ENCODE data around the gene SECTM1.

SECTM1 gene

DNA sequence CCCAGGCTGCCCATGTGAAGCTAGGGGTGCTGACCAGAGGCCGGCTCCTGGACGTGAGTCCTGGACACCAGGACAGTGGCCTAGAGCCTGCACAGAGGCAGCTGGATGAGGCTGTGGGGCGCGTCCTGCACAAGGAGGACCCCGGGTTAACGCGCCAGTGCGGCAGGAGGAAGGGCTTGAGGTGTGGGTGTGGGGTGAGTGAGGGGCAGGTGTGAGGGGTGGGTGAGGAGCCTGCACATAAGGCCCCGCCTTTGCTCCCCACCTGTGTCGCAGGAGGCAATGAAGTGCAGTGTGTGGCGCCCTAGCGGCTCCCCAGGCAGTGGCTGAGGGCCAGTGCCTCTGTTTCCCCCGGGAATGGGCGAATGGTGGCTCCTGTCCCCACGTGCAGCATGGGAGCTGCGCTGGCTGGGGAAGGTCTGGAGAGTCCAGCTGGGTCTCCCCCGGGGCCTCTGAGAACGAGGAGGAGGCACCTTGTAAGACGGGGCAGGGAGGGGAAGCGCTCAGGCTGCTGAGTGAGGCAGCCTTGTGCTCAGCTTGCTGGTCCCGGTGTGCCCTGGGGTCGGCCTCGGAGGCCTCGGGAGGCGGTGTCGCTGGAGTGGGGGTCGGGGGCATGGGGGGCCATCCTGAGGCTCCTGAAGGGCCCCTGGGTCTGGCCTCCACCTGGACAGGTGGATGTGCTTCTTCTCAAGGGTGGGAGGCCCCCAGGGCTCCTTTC lies 19.4 kb downstream of the SECTM1 start:
- H3K4me1 ChIP-seq (ENCODE audit: control insufficient read depth, insufficient read depth, low read length) = no peaks in the 10 kb centered on the region
- no peak overlapping the region for H3K9ac ChIP-seq (ENCODE audit: low read depth, low read length)
- no peaks in the 10 kb centered on the region for H3K27me3 ChIP-seq (ENCODE audit: control insufficient read depth, insufficient read depth, low read length)
- no peak overlapping the region for H3K4me3 ChIP-seq (ENCODE audit: low read depth, low read length)
- no peaks in the 10 kb centered on the region for H3K36me3 ChIP-seq (ENCODE audit: control insufficient read depth, insufficient read depth, low read length)
- H3K9me3 ChIP-seq (ENCODE audit: control insufficient read depth, insufficient read depth, low read length) = no peaks in the 10 kb centered on the region

- Histone ChIP-seq H3K4me3 (ENCODE audit: low read depth, low read length) (no peak overlapping the region), H3K4me1 (ENCODE audit: control insufficient read depth, insufficient read depth, low read length) (no peaks in the 10 kb centered on the region), H3K36me3 (ENCODE audit: control insufficient read depth, insufficient read depth, low read length) (no peaks in the 10 kb centered on the region), H3K27me3 (ENCODE audit: control insufficient read depth, insufficient read depth, low read length) (no peaks in the 10 kb centered on the region), H3K9ac (ENCODE audit: low read depth, low read length) (no peak overlapping the region), H3K9me3 (ENCODE audit: control insufficient read depth, insufficient read depth, low read length) (no peaks in the 10 kb centered on the region)
These were observed 20.2 kb downstream of the SECTM1 start for GRCh38 chr17:82313195-82314011.

- Histone ChIP-seq H3K36me3 (ENCODE audit: control insufficient read depth, insufficient read depth, low read length) (no peaks in the 10 kb centered on the region), H3K9ac (ENCODE audit: low read depth, low read length) (no peak overlapping the region), H3K27me3 (ENCODE audit: control insufficient read depth, insufficient read depth, low read length) (no peaks in the 10 kb centered on the region), H3K4me3 (ENCODE audit: low read depth, low read length) (no peak overlapping the region), H3K9me3 (ENCODE audit: control insufficient read depth, insufficient read depth, low read length) (no peaks in the 10 kb centered on the region), H3K4me1 (ENCODE audit: control insufficient read depth, insufficient read depth, low read length) (no peaks in the 10 kb centered on the region)
These were observed 21.6 kb downstream of the SECTM1 start for GRCh38 chr17:82311971-82312370.

DNA sequence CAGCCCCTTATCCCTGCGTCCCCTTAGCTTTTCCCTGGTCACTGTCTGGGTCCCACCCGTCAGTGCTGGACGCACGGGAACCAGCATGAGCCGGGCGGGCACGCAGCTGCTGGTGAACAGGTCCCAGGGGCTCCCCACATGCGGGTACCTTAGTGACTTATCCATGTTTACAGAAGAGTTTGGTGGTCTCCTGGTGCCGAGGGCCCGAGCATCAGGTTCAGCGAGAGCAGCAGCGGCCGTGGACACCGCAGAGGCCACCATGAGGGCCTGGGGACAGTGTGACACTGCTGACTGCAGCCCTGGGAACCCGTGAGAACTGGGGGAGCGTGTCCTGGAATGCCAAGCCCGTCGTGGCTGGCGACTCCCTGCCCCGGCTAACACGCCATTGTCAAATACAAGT lies 22.7 kb downstream of the SECTM1 start:
- Histone ChIP-seq H3K36me3 (ENCODE audit: control insufficient read depth, insufficient read depth, low read length) (no peaks in the 10 kb centered on the region), H3K9me3 (ENCODE audit: control insufficient read depth, insufficient read depth, low read length) (no peaks in the 10 kb centered on the region), H3K27me3 (ENCODE audit: control insufficient read depth, insufficient read depth, low read length) (no peaks in the 10 kb centered on the region), H3K9ac (ENCODE audit: low read depth, low read length) (no peak overlapping the region), H3K4me1 (ENCODE audit: control insufficient read depth, insufficient read depth, low read length) (no peaks in the 10 kb centered on the region), H3K4me3 (ENCODE audit: low read depth, low read length) (no peak overlapping the region)

- Histone ChIP-seq H3K36me3 (ENCODE audit: control insufficient read depth, insufficient read depth, low read length) (no peaks in the 10 kb centered on the region), H3K9ac (ENCODE audit: low read depth, low read length) (no peak overlapping the region), H3K9me3 (ENCODE audit: control insufficient read depth, insufficient read depth, low read length) (no peaks in the 10 kb centered on the region), H3K4me3 (ENCODE audit: low read depth, low read length) (no peak overlapping the region), H3K4me1 (ENCODE audit: control insufficient read depth, insufficient read depth, low read length) (no peaks in the 10 kb centered on the region), H3K27me3 (ENCODE audit: control insufficient read depth, insufficient read depth, low read length) (no peaks in the 10 kb centered on the region)
These were observed 23.7 kb downstream of the SECTM1 start for GRCh38 chr17:82309656-82310570.

DNA sequence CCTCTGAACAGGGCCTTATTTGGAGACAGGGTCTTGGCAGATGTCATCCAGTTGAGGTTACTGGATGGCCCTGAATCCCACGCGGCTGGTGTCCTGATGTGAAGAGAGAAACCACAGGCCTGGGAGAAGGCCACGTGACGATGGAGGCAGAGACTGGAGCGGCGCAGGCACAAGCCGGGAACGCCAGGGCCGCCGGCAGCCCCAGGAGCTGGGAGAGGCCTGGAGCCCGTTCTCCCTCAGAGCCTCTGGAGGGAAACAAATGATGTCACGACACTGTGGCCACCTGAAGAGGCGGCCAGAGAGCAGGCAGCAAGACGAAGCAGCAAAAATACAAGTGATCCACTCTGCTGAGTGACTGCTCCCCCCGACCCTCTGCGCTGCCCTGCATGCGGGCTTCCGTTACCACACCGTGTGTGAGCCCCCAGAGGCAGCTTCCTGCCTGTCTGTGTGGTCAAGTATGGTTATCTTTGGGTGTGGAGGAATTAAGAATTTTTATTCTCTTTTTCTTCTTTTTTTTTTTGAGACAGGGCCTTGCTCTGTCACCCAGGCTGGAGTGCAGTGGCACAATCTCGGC lies 27.8 kb downstream of the SECTM1 start:
- H3K4me1 ChIP-seq (ENCODE audit: control insufficient read depth, insufficient read depth, low read length) = no peaks in the 10 kb centered on the region

DNA sequence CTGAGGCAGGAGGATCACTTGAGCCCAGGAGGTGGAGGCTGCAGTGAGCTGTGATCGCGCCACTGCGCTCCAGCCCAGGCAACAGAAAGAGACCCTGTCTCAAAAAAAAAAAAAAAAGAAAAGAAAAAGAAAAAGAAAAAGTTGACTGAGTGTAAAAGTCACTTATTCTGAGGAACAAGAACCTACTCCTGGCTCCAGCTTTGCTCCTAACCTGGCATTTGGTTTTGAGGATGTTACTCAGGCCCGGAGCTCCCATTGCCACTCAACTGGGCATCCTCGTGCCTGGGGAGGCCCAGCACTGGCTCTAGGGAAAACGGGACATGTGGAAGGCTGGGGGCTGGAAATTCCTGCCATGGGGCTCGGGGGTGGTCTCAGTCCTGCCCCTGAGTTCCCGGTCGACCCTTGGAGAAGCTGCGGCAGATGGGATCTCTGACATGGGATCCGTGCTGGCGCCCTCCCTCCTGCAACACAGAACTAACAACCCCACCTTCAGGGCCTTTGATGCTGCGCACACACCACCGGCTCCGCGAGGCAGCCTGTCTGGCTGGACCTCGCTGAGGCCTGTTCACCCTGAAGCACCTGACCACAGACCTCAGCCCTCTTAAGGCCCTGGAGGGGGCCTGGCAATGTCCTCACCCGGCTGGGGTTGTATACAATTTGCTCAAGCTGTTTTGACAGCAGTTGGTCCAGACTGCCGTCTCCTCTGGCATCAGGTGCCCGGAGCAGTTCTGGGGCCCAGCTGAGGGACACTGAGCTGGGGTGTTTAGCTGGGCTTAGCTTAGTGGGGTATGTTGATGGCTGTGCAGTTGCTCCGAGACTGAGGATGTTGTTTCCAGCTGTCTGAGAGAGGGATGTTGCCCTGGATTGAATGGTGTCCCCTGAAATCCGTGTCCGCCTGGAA lies 28.5 kb downstream of the SECTM1 start:
- Histone ChIP-seq H3K4me3 (ENCODE audit: low read depth, low read length) (no peak overlapping the region), H3K36me3 (ENCODE audit: control insufficient read depth, insufficient read depth, low read length) (no peaks in the 10 kb centered on the region), H3K9me3 (ENCODE audit: control insufficient read depth, insufficient read depth, low read length) (no peaks in the 10 kb centered on the region), H3K27me3 (ENCODE audit: control insufficient read depth, insufficient read depth, low read length) (no peaks in the 10 kb centered on the region), H3K4me1 (ENCODE audit: control insufficient read depth, insufficient read depth, low read length) (no peaks in the 10 kb centered on the region), H3K9ac (ENCODE audit: low read depth, low read length) (no peak overlapping the region)

More for the DNA sequence above, 27.8 kb downstream of the SECTM1 start:
- Histone ChIP-seq H3K9ac (ENCODE audit: low read depth, low read length) (no peak overlapping the region), H3K36me3 (ENCODE audit: control insufficient read depth, insufficient read depth, low read length) (no peaks in the 10 kb centered on the region), H3K27me3 (ENCODE audit: control insufficient read depth, insufficient read depth, low read length) (no peaks in the 10 kb centered on the region), H3K4me3 (ENCODE audit: low read depth, low read length) (no peak overlapping the region), H3K9me3 (ENCODE audit: control insufficient read depth, insufficient read depth, low read length) (no peaks in the 10 kb centered on the region)

GRCh38 chr17:82303944-82304808 lies 29.4 kb downstream of the SECTM1 start:
- H3K9me3 ChIP-seq (ENCODE audit: control insufficient read depth, insufficient read depth, low read length) = no peaks in the 10 kb centered on the region
- H3K9ac ChIP-seq (ENCODE audit: low read depth, low read length) = no peak overlapping the region
- no peaks in the 10 kb centered on the region for H3K27me3 ChIP-seq (ENCODE audit: control insufficient read depth, insufficient read depth, low read length)
- no peaks in the 10 kb centered on the region for H3K36me3 ChIP-seq (ENCODE audit: control insufficient read depth, insufficient read depth, low read length)
- H3K4me1 ChIP-seq (ENCODE audit: control insufficient read depth, insufficient read depth, low read length) = no peaks in the 10 kb centered on the region
- H3K4me3 ChIP-seq (ENCODE audit: low read depth, low read length) = no peak overlapping the region

DNA sequence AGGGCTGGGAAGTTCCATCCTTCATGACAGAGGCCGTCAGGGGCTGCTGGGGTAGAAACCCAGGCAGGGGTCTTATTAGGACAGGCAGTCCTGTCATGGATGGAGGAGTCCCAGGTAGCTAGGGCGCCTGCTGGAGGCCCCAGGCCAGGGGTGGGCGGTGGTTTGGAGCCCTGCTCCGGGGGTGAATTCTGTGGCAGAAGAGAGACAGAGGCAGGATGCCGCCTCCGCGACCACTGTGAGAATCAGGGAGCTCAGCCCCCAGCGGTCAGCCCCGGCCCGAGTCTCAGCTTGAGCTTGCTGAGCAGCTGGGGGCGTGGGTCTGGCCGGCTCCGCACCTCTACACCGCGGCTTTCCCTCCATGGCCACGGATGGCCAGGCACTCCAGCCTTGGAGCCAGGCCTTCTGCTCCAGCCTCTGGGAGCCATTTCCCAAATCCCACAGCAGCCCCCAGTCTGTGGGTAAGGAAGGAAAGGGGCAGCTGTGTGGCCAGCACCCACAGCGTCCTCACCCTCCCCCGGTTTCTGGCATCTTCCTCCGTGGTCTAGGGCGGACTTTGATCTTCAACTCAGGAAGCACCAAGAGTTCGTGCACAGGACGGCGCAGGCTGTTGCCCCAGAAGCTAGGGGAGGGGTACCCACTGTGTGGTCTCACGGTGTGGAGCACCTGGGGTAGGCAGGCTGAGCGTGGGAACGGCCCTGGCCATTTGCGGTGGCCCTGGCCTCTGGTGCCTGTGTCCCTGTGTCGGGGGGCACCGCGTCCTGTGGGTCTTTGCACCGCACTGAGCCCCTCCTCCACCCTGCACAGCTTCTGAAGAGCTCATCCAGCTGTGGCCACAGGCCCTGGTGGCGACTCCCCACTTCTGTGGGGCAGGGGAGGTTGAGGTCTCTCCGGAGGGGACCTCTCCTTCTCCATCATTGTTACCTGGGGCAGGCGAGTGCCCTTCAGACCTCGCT lies 30.3 kb downstream of the SECTM1 start:
- no peak overlapping the region for H3K9ac ChIP-seq (ENCODE audit: low read depth, low read length)
- no peaks in the 10 kb centered on the region for H3K27me3 ChIP-seq (ENCODE audit: control insufficient read depth, insufficient read depth, low read length)
- no peaks in the 10 kb centered on the region for H3K9me3 ChIP-seq (ENCODE audit: control insufficient read depth, insufficient read depth, low read length)
- H3K36me3 ChIP-seq (ENCODE audit: control insufficient read depth, insufficient read depth, low read length) = no peaks in the 10 kb centered on the region
- H3K4me1 ChIP-seq (ENCODE audit: control insufficient read depth, insufficient read depth, low read length) = no peaks in the 10 kb centered on the region
- H3K4me3 ChIP-seq (ENCODE audit: low read depth, low read length) = no peak overlapping the region

Data from iPS-15b (cell line).